Neural cell (in vitro differentiated cells): ENCODE measurements around the gene LONRF2. TPM values are rescaled to one million over a fixed set of nuclear protein-coding genes. Genes with fewer than 3 reads are reported as not detected.

Source experiments
- H2AFZ ChIP-seq: fragments of 200-600, 300-800 bp; sonication (generic), shearing (Covaris generic); 2 replicates; pipeline ENCODE4 v1.6.0; 2014; ENCODE audit warnings: low read depth, mild to moderate bottlenecking, antibody characterized with exemption, low read length, moderate library complexity
- H3F3A ChIP-seq: fragments of 200-600 bp; shearing (Covaris generic); 2 replicates; pipeline ENCODE4 v1.6.1; 2016; ENCODE audit warnings: mild to moderate bottlenecking, moderate library complexity, mixed read lengths, antibody characterized with exemption, low read length; ENCODE audit not compliant: insufficient read depth, poor library complexity, severe bottlenecking
- H3K27ac ChIP-seq: fragments of 200-600, 300-800 bp; sonication (generic), shearing (Covaris generic); 2 replicates; pipeline ENCODE4 v1.5.1; 2014; ENCODE audit warnings: mild to moderate bottlenecking, low read length, moderate library complexity
- H3K27me3 ChIP-seq: fragments of 300-800, 200-600 bp; sonication (generic), shearing (Covaris generic); 2 replicates; pipeline ENCODE4 v1.6.0; 2014; ENCODE audit warnings: mild to moderate bottlenecking, low read depth, low read length, moderate library complexity; ENCODE audit not compliant: insufficient read depth
- H3K36me3 ChIP-seq: fragments of 300-800, 200-600 bp; sonication (generic), shearing (Covaris generic); 2 replicates; pipeline ENCODE4 v1.5.1; 2014; ENCODE audit warnings: mild to moderate bottlenecking, antibody characterized with exemption, low read length, moderate library complexity; ENCODE audit not compliant: insufficient read depth
- H3K4me2 ChIP-seq: fragments of 300-800, 200-600 bp; sonication (generic), shearing (Covaris generic); 2 replicates; pipeline ENCODE4 v1.6.0; 2014; ENCODE audit warnings: mild to moderate bottlenecking, low read length
- H3K4me3 ChIP-seq: fragments of 300-800, 200-600 bp; sonication (generic), shearing (Covaris generic); 2 replicates; pipeline ENCODE4 v1.5.1; 2014; ENCODE audit warnings: mild to moderate bottlenecking, low read length, moderate library complexity
- H3K79me2 ChIP-seq: fragments of 200-600 bp; shearing (Covaris generic); replicated peaks from 2 replicates; pipeline ENCODE4 v1.6.0; 2014; ENCODE audit warnings: mild to moderate bottlenecking, low read length, moderate library complexity; ENCODE audit not compliant: insufficient read depth
- H3K9ac ChIP-seq: fragments of 300-800, 200-600 bp; sonication (generic), shearing (Covaris generic); 2 replicates; pipeline ENCODE4 v1.6.1; 2016; ENCODE audit warnings: mild to moderate bottlenecking, low read length, mixed read lengths
- H3K9me2 ChIP-seq: fragments of 200-600 bp; shearing (Covaris generic); 2 replicates; pipeline ENCODE4 v1.6.1; 2016; ENCODE audit warnings: mild to moderate bottlenecking, low read length, mixed read lengths; ENCODE audit not compliant: insufficient read depth
- H3K9me3 ChIP-seq: fragments of 200-600, 300-800 bp; sonication (generic), shearing (Covaris generic); 2 replicates; pipeline ENCODE4 v1.6.1; 2016; ENCODE audit warnings: mild to moderate bottlenecking, mixed run types, low read length, moderate library complexity, mixed read lengths
- H4K20me1 ChIP-seq: fragments of 200-600 bp; shearing (Covaris generic); 2 replicates; pipeline ENCODE4 v1.6.1; 2016; ENCODE audit warnings: mild to moderate bottlenecking, mixed run types; ENCODE audit not compliant: insufficient read depth
- CTCF ChIP-seq: fragments of 450-650 bp; IDR thresholded peaks from 2 replicates; pipeline ENCODE4 v1.5.1; 2014; ENCODE audit warnings: antibody characterized with exemption, mild to moderate bottlenecking, moderate library complexity; ENCODE audit not compliant: poor library complexity, severe bottlenecking
- EP300 ChIP-seq: fragments of 450-650 bp; conservative IDR thresholded peaks from 2 replicates; pipeline ENCODE4 v1.6.1; 2014; ENCODE audit warnings: antibody characterized with exemption, mild to moderate bottlenecking, moderate library complexity; ENCODE audit not compliant: poor library complexity, severe bottlenecking
- EZH2 ChIP-seq: fragments of 200-600, 300-800 bp; shearing (Covaris generic), sonication (generic); IDR thresholded peaks from 2 replicates; pipeline ENCODE4 v1.6.1; 2014; ENCODE audit warnings: antibody characterized with exemption, low read length, borderline replicate concordance, mild to moderate bottlenecking; ENCODE audit not compliant: insufficient read depth, poor library complexity, severe bottlenecking
- MXI1 ChIP-seq: fragments of 450-650 bp; conservative IDR thresholded peaks from 2 replicates; pipeline ENCODE4 v1.6.1; 2014; ENCODE audit warnings: antibody characterized with exemption, mild to moderate bottlenecking; ENCODE audit not compliant: poor library complexity, severe bottlenecking
- POLR2AphosphoS5 ChIP-seq: IDR thresholded peaks from 2 replicates; pipeline ENCODE4 v1.6.1; 2012
- RAD21 ChIP-seq: fragments of 450-650 bp; conservative IDR thresholded peaks from 2 replicates; pipeline ENCODE4 v1.6.1; 2014; ENCODE audit warnings: antibody characterized with exemption, mild to moderate bottlenecking, moderate library complexity
- REST ChIP-seq: IDR thresholded peaks from 2 replicates; pipeline ENCODE4 v1.6.1; 2012; ENCODE audit warnings: borderline replicate concordance
- SMC3 ChIP-seq: fragments of 450-650 bp; conservative IDR thresholded peaks from 2 replicates; pipeline ENCODE4 v1.6.1; 2014; ENCODE audit warnings: antibody characterized with exemption, mild to moderate bottlenecking, moderate library complexity; ENCODE audit not compliant: poor library complexity
- TAF1 ChIP-seq: IDR thresholded peaks from 2 replicates; pipeline ENCODE4 v1.6.1; 2012; ENCODE audit warnings: low read depth
- polyA plus RNA-seq: library from polyadenylated mRNA; depleted of rRNA; stranded (reverse); fragments of >200 nt; gene quantifications from 2 replicates; pipeline ENCODE4 v1.2.3, GENCODE V29; 2014

LONRF2 gene
- polyA plus RNA-seq, 1 donor from 2014 or later = 20.7 TPM

GRCh38 chr2:100259106-100259505 lies 63.2 kb downstream of the LONRF2 start:
- H3K9me2 ChIP-seq = no peaks in the 10 kb centered on the region
- no peak overlapping the region for H3K4me3 ChIP-seq
- H3K79me2 ChIP-seq = no peaks in the 10 kb centered on the region
- no peak for TF ChIP-seq MXI1
- no peak for TF ChIP-seq CTCF
- TF ChIP-seq EZH2 = no peak
- no peak for TF ChIP-seq RAD21
- no peak overlapping the region for H2AFZ ChIP-seq
- H3K9ac ChIP-seq = no peak overlapping the region
- H3K9me3 ChIP-seq = no peaks in the 10 kb centered on the region
- H3F3A ChIP-seq = no peaks in the 10 kb centered on the region
- no peak overlapping the region for H3K27ac ChIP-seq
- H3K27me3 ChIP-seq = no peaks in the 10 kb centered on the region
- H3K4me2 ChIP-seq = no peak overlapping the region
- no peaks in the 10 kb centered on the region for H3K36me3 ChIP-seq
- H4K20me1 ChIP-seq = no peaks in the 10 kb centered on the region

- Histone ChIP-seq H3K9ac (no peak overlapping the region), H3K9me2 (no peaks in the 10 kb centered on the region), H3F3A (no peaks in the 10 kb centered on the region), H3K27me3 (no peaks in the 10 kb centered on the region), H3K36me3 (no peaks in the 10 kb centered on the region), H3K4me2 (no peak overlapping the region), H3K4me3 (no peak overlapping the region), H2AFZ (no peak overlapping the region), H3K9me3 (no peaks in the 10 kb centered on the region), H4K20me1 (no peaks in the 10 kb centered on the region), H3K27ac (no peak overlapping the region), H3K79me2 (no peaks in the 10 kb centered on the region)
- TF ChIP-seq REST (no peak), EZH2 (no peak), EP300 (no peak), RAD21 (no peak), TAF1 (no peak), MXI1 (no peak), SMC3 (no peak), CTCF (no peak), POLR2AphosphoS5 (no peak)
Measured at GRCh38 chr2:100257939-100258338, 64.4 kb downstream of the LONRF2 start.
